Astrocyte (in vitro differentiated cells and primary cell): ENCODE measurements around the gene SLC26A1. TPM values are rescaled to one million over a fixed set of nuclear protein-coding genes. Genes with fewer than 3 reads are reported as not detected.

Source experiments
- DNase-seq: peaks from one replicate; pipeline ENCODE4 v3.0.0-alpha.2; 2010; ENCODE audit warnings: low read depth
- FAIRE-seq: peaks from 2 replicates; lab custom pipeline; 2011; peaks lifted over from hg19 to GRCh38; lab: Jason Lieb, UNC
- H2AFZ ChIP-seq: 2 replicates; pipeline ENCODE4 v1.6.0; 2012; ENCODE audit warnings: low read depth, low read length, inconsistent platforms
- H3K27ac ChIP-seq: 2 replicates; pipeline ENCODE4 v1.5.1; 2011; ENCODE audit warnings: low read depth, low read length, inconsistent platforms
- H3K27me3 ChIP-seq: 2 replicates; pipeline ENCODE4 v1.6.0; 2011; ENCODE audit warnings: low read length, inconsistent platforms; ENCODE audit not compliant: insufficient read depth
- H3K36me3 ChIP-seq: 2 replicates; pipeline ENCODE4 v1.5.1; 2011; ENCODE audit warnings: low read length, inconsistent platforms; ENCODE audit not compliant: insufficient read depth
- H3K4me1 ChIP-seq: 2 replicates; pipeline ENCODE4 v1.5.1; 2011; ENCODE audit warnings: low read length, inconsistent platforms; ENCODE audit not compliant: insufficient read depth
- H3K4me2 ChIP-seq: 2 replicates; pipeline ENCODE4 v1.6.0; 2012; ENCODE audit warnings: low read length, inconsistent platforms
- H3K4me3 ChIP-seq: 2 replicates; pipeline ENCODE4 v1.5.1; 2011; ENCODE audit warnings: low read depth, mild to moderate bottlenecking, low read length, inconsistent platforms; ENCODE audit not compliant: insufficient read depth
- H3K79me2 ChIP-seq: 2 replicates; pipeline ENCODE4 v1.6.0; 2012; ENCODE audit warnings: mild to moderate bottlenecking, low read length, inconsistent platforms; ENCODE audit not compliant: insufficient read depth
- H3K9ac ChIP-seq: 2 replicates; pipeline ENCODE4 v1.6.0; 2012; ENCODE audit warnings: mild to moderate bottlenecking, low read length, inconsistent platforms
- H3K9me3 ChIP-seq: 2 replicates; pipeline ENCODE4 v1.5.1; 2012; ENCODE audit warnings: low read depth, mild to moderate bottlenecking, low read length, inconsistent platforms; ENCODE audit not compliant: insufficient read depth
- H4K20me1 ChIP-seq: 2 replicates; pipeline ENCODE4 v1.6.0; 2012; ENCODE audit warnings: low read length, inconsistent platforms; ENCODE audit not compliant: insufficient read depth
- H3K27ac Mint-ChIP-seq: one replicate; pipeline ENCODE4 v1.8.0; 2021; ENCODE audit warnings: mild to moderate bottlenecking, mixed read lengths; ENCODE audit not compliant: unreplicated experiment
- H3K27me3 Mint-ChIP-seq: one replicate; pipeline ENCODE4 v1.8.0; 2021; ENCODE audit warnings: low read depth, mixed read lengths; ENCODE audit not compliant: unreplicated experiment
- H3K36me3 Mint-ChIP-seq: one replicate; pipeline ENCODE4 v1.8.0; 2021; ENCODE audit warnings: low read depth, mixed read lengths; ENCODE audit not compliant: unreplicated experiment
- H3K4me1 Mint-ChIP-seq: one replicate; pipeline ENCODE4 v1.8.0; 2021; ENCODE audit warnings: low read depth, mixed read lengths; ENCODE audit not compliant: unreplicated experiment
- H3K4me3 Mint-ChIP-seq: one replicate; pipeline ENCODE4 v1.8.0; 2021; ENCODE audit warnings: mild to moderate bottlenecking, moderate library complexity, mixed read lengths; ENCODE audit not compliant: unreplicated experiment
- H3K9me3 Mint-ChIP-seq: one replicate; pipeline ENCODE4 v1.8.0; 2021; ENCODE audit warnings: mild to moderate bottlenecking, mixed read lengths; ENCODE audit not compliant: unreplicated experiment
- EZH2 ChIP-seq: IDR thresholded peaks from 2 replicates; pipeline ENCODE4 v1.6.1; 2012; ENCODE audit warnings: mild to moderate bottlenecking, low read length, inconsistent platforms; ENCODE audit not compliant: insufficient read depth
- total RNA-seq: library from RNA; stranded (reverse); gene quantifications from 2 replicates; pipeline ENCODE4 v1.2.1, GENCODE V29; 2021
- TF ChIP-seq, protein P1 (sequence below): IDR thresholded peaks from 2 replicates; pipeline ENCODE4 v1.5.1; 2011; ENCODE audit warnings: low read depth, mild to moderate bottlenecking, inconsistent platforms, low read length, moderate library complexity; ENCODE audit not compliant: insufficient read depth

SLC26A1 gene
- total RNA-seq, 1 donor from 2014 or later: 0.34 TPM

GRCh38 chr4:997375-998071, 4.3 kb upstream of the SLC26A1 start:
- H3K9me3 Mint-ChIP-seq: no peaks in the 10 kb centered on the region
- H3K27ac Mint-ChIP-seq: no peak overlapping the region
- Histone ChIP-seq H3K9ac (no peak overlapping the region), H2AFZ (no peak overlapping the region), H3K27me3 (peaks cover 27% of the 10 kb centered on the region), H3K4me3 (peak overlapping the region; percentile 17), H3K9me3 (no peaks in the 10 kb centered on the region), H3K79me2 (no peaks in the 10 kb centered on the region), H3K36me3 (no peaks in the 10 kb centered on the region), H4K20me1 (peaks cover 14% of the 10 kb centered on the region), H3K4me1 (no peaks in the 10 kb centered on the region), H3K4me2 (peak overlapping the region; percentile 54), H3K27ac (no peak overlapping the region)
- peaks cover 20% of the 10 kb centered on the region for H3K27me3 Mint-ChIP-seq
- TF ChIP-seq, protein P1, sequence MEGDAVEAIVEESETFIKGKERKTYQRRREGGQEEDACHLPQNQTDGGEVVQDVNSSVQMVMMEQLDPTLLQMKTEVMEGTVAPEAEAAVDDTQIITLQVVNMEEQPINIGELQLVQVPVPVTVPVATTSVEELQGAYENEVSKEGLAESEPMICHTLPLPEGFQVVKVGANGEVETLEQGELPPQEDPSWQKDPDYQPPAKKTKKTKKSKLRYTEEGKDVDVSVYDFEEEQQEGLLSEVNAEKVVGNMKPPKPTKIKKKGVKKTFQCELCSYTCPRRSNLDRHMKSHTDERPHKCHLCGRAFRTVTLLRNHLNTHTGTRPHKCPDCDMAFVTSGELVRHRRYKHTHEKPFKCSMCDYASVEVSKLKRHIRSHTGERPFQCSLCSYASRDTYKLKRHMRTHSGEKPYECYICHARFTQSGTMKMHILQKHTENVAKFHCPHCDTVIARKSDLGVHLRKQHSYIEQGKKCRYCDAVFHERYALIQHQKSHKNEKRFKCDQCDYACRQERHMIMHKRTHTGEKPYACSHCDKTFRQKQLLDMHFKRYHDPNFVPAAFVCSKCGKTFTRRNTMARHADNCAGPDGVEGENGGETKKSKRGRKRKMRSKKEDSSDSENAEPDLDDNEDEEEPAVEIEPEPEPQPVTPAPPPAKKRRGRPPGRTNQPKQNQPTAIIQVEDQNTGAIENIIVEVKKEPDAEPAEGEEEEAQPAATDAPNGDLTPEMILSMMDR: no peak
- TF ChIP-seq EZH2: peak; percentile 93
- no peaks in the 10 kb centered on the region for H3K4me1 Mint-ChIP-seq
- H3K36me3 Mint-ChIP-seq: peaks cover 1% of the 10 kb centered on the region
- H3K4me3 Mint-ChIP-seq: no peak overlapping the region
- DNase-seq (no peak), FAIRE-seq (no peak)

DNA sequence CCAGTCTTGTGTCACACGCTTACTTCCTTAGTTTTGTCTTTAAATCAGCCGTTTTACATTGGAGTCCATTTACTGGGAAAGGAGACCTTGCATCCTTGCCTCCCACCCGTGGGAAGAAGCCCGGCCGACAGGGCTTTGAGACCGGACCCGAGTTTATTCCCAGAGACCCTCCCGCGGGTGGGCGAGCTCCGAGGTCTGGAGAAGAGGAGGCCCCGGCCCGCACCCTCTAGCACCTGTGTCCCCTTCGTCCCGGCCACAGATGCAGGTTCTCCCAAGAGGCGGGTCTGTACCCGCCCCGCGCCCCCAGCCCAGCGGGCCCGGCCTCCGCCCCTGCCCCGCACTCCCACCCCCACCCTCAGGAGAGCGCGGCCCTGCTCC, 3.8 kb upstream of the SLC26A1 start:
- DNase-seq: no peak
- Mint-ChIP-seq H3K27me3 (peaks cover 19% of the 10 kb centered on the region), H3K4me3 (no peak overlapping the region), H3K27ac (no peak overlapping the region), H3K9me3 (no peaks in the 10 kb centered on the region), H3K4me1 (no peaks in the 10 kb centered on the region), H3K36me3 (peaks cover 1% of the 10 kb centered on the region)
- Histone ChIP-seq H3K9me3 (no peaks in the 10 kb centered on the region), H3K27ac (no peak overlapping the region), H3K9ac (no peak overlapping the region), H3K79me2 (no peaks in the 10 kb centered on the region), H2AFZ (no peak overlapping the region), H3K27me3 (peaks cover 27% of the 10 kb centered on the region), H3K4me1 (no peaks in the 10 kb centered on the region), H3K4me2 (no peak overlapping the region), H3K36me3 (no peaks in the 10 kb centered on the region), H4K20me1 (peaks cover 14% of the 10 kb centered on the region), H3K4me3 (no peak overlapping the region)
- TF ChIP-seq, protein P1: no peak
- peak; percentile 69 for TF ChIP-seq EZH2
- no peak for FAIRE-seq
